GM19240 (cell line): ENCODE measurements around the gene PPP1R1A.

Experiments used
- DNase-seq: peaks from one replicate; pipeline ENCODE4 v3.0.0; 2011; ENCODE audit warnings: low spot score; ENCODE audit not compliant: insufficient read length

The PPP1R1A gene

GRCh38 chr12:54535474-54535873 is 53.0 kb downstream of the PPP1R1A start:
- DNase-seq: no peak

DNA sequence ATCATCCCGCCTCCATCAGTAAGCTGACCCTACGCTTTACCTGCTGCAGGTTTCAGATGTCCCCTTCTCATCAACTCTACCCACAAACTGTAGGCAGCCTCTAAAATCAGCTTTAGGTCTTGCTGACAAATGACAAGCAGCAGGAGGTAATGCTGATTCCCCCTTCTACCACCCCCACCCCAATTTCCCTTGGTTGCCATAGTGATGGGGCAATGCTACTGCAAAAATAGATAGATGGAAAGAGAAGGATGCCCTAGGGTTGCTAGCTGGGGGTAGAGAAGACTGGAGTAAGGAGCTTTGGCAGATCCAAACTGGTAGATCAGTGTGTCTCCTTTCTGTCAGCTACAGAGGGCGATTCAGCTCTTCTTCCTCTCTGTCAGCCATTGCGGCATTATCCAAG is 58.9 kb downstream of the PPP1R1A start:
- no peak for DNase-seq
